Measurements from ENCODE around the gene RFTN1.

The RFTN1 gene

DNA sequence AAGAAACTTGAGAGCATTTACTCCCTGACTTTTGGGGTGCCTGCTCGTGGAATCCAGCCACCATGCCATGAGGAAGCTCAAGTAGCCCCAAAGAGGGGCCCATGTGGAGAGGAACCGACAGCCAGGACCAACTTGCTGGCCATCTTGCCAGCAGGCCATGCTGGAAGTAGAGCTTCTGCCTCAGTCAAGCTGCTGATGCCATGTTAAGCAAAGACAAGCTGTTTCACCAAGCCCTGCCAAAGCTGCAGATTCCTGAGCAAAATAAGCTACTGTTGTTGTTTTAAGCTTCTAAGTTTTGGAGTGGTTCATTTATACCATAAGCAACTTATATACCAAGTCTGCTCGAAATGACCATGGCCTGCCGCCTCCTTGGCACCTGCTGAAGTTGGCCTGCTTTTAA lies 14.1 kb downstream of the RFTN1 start:
- no peak overlapping the region for H3K4me3 ChIP-seq (ENCODE audit: control insufficient read depth, low read depth, low read length)
- TF ChIP-seq, protein P1, sequence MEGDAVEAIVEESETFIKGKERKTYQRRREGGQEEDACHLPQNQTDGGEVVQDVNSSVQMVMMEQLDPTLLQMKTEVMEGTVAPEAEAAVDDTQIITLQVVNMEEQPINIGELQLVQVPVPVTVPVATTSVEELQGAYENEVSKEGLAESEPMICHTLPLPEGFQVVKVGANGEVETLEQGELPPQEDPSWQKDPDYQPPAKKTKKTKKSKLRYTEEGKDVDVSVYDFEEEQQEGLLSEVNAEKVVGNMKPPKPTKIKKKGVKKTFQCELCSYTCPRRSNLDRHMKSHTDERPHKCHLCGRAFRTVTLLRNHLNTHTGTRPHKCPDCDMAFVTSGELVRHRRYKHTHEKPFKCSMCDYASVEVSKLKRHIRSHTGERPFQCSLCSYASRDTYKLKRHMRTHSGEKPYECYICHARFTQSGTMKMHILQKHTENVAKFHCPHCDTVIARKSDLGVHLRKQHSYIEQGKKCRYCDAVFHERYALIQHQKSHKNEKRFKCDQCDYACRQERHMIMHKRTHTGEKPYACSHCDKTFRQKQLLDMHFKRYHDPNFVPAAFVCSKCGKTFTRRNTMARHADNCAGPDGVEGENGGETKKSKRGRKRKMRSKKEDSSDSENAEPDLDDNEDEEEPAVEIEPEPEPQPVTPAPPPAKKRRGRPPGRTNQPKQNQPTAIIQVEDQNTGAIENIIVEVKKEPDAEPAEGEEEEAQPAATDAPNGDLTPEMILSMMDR (IDR thresholded peaks at IDR 0.05; ENCODE audit: control insufficient read depth, insufficient read depth, low read depth, low read length, missing control alignments): no peak

GRCh38 chr3:16498130-16498890 lies 15.2 kb downstream of the RFTN1 start:
- no peak overlapping the region for H3K4me3 ChIP-seq (ENCODE audit: control insufficient read depth, low read depth, low read length)
- DNase-seq (ENCODE audit: low read depth): no peak
- TF ChIP-seq, protein P1 (IDR thresholded peaks at IDR 0.05; ENCODE audit: control insufficient read depth, insufficient read depth, low read depth, low read length, missing control alignments): no peak

More for the DNA sequence above, 14.1 kb downstream of the RFTN1 start:
- no peak for DNase-seq (ENCODE audit: low read depth)

DNA sequence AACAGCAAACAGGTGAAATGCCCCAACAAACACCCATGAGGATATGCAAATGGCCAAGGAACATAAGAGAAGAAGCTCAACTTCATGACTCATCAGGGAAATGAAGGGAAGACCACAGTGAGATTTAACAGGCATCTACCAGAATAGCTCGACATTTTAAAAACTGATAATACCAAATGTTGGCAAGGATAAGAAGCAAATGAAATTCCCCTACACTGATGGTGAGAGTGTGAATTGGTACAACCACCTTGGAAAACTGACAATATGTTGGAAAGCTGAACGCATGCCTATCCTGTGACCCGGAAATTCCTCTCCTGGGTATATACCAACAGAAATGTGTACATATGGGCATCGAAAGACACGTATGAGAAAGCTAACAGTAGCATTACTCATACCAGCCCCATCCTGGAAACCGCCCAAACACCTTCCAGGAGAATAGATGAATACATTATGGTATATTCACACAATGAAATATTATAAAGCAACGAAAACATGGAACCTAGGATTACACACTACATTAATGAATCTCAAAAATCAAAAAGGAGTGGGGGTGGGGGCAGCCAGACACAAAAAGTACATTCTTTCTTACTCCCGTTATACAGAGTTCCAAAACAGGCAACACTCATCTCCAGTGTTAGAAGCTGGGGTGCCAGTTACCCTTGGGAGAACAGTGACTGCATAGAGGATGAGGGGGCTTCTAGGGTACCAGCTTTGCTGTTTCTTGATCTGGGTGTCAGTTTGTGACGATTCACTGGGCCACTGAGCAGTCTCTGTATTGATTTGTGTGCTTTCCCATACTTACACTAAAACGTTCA lies 16.9 kb downstream of the RFTN1 start:
- no peak overlapping the region for H3K4me3 ChIP-seq (ENCODE audit: control insufficient read depth, low read depth, low read length)
- TF ChIP-seq, protein P1 (IDR thresholded peaks at IDR 0.05; ENCODE audit: control insufficient read depth, insufficient read depth, low read depth, low read length, missing control alignments): no peak
- DNase-seq (ENCODE audit: low read depth): no peak

DNA sequence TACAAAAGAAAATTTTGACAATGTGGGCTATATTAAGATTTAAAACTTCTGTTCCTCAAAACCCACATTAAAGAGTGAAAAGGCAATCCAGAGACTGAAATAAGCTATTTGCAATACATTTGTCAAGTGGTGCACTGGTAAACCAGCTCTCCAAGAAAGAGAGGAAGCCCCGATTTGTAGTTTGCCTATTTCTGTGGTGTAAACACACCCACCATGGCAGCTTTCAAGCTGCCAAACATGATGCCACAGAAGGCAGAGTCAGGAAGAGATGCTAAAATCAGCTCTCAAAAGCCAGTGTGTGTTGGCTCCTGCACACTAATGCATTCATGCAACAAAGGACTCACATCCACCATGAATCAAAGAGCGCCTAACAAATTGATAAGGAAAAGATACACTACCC lies 17.5 kb downstream of the RFTN1 start:
- H3K4me3 ChIP-seq (ENCODE audit: control insufficient read depth, low read depth, low read length): no peak overlapping the region
- no peak for DNase-seq (ENCODE audit: low read depth)
- TF ChIP-seq, protein P1 (IDR thresholded peaks at IDR 0.05; ENCODE audit: control insufficient read depth, insufficient read depth, low read depth, low read length, missing control alignments): no peak

GRCh38 chr3:16494814-16495431 lies 18.6 kb downstream of the RFTN1 start:
- DNase-seq (ENCODE audit: low read depth): no peak
- no peak overlapping the region for H3K4me3 ChIP-seq (ENCODE audit: control insufficient read depth, low read depth, low read length)
- TF ChIP-seq, protein P1 (IDR thresholded peaks at IDR 0.05; ENCODE audit: control insufficient read depth, insufficient read depth, low read depth, low read length, missing control alignments): no peak

DNA sequence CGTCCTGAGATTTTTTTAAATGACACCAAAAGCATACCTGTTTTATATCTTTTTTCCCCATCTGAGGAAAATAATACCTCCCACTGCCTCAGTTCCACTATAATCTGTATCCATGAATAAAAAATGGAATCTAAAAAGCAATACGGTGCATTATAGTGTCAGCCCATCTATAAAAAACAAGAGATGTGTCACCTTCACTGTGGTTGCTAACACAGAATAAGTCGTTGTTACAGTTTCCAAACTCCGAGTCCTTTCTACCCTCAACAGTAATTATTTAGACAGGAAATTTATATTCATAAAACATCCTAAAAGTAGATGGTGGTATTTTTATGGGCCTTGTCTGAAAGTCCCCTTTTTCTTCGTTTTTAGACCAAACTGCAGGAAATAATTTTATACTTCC lies 19.4 kb downstream of the RFTN1 start:
- no peak overlapping the region for H3K4me3 ChIP-seq (ENCODE audit: control insufficient read depth, low read depth, low read length)
- TF ChIP-seq, protein P1 (IDR thresholded peaks at IDR 0.05; ENCODE audit: control insufficient read depth, insufficient read depth, low read depth, low read length, missing control alignments): no peak
- DNase-seq (ENCODE audit: low read depth): no peak

Measured in AG09309 (cell line).